Measurements from ENCODE around the gene C1orf216. TPM values are rescaled to one million over a fixed set of nuclear protein-coding genes. Genes with fewer than 3 reads are reported as not detected.

Gene C1orf216
- polyA plus RNA-seq, 1 donor from 2014 or later = 6.7 TPM

- Histone ChIP-seq H3K79me2 (replicated peaks; ENCODE audit: insufficient read depth, low read length) (no peaks in the 10 kb centered on the region), H3K9me3 (ENCODE audit: low read length) (no peaks in the 10 kb centered on the region), H3K27me3 (ENCODE audit: insufficient read depth, low read depth, low read length) (no peaks in the 10 kb centered on the region), H3K4me3 (ENCODE audit: low read length) (no peak overlapping the region), H3F3A (ENCODE audit: insufficient read depth, low read length, poor library complexity, severe bottlenecking) (no peaks in the 10 kb centered on the region), H3K4me2 (ENCODE audit: low read length) (no peak overlapping the region), H3K9me2 (ENCODE audit: insufficient read depth, low read length) (no peaks in the 10 kb centered on the region), H2AFZ (ENCODE audit: low read depth, low read length) (no peak overlapping the region), H3K9ac (ENCODE audit: low read length) (no peak overlapping the region), H3K36me3 (ENCODE audit: insufficient read depth, low read length) (no peaks in the 10 kb centered on the region), H4K20me1 (ENCODE audit: insufficient read depth) (no peaks in the 10 kb centered on the region), H3K27ac (ENCODE audit: low read length) (no peak overlapping the region)
- TF ChIP-seq REST (IDR thresholded peaks at IDR 0.05; ENCODE audit: borderline replicate concordance) = no peak
- no peak for TF ChIP-seq SMC3 (conservative IDR thresholded peaks at IDR 0.05; ENCODE audit: poor library complexity)
- TF ChIP-seq TAF1 (IDR thresholded peaks at IDR 0.05; ENCODE audit: low read depth) = no peak
- no peak for TF ChIP-seq RAD21 (conservative IDR thresholded peaks at IDR 0.05)
- TF ChIP-seq MXI1 (conservative IDR thresholded peaks at IDR 0.05; ENCODE audit: poor library complexity, severe bottlenecking) = no peak
- TF ChIP-seq EZH2 (IDR thresholded peaks at IDR 0.05; ENCODE audit: borderline replicate concordance, insufficient read depth, low read length, poor library complexity, severe bottlenecking) = no peak
Observed at GRCh38 chr1:35756064-35756463, 37.4 kb upstream of the C1orf216 start.

GRCh38 chr1:35753626-35754260 is 35.1 kb upstream of the C1orf216 start:
- Histone ChIP-seq H4K20me1 (ENCODE audit: insufficient read depth) (no peaks in the 10 kb centered on the region), H3K9me2 (ENCODE audit: insufficient read depth, low read length) (no peaks in the 10 kb centered on the region), H3K79me2 (replicated peaks; ENCODE audit: insufficient read depth, low read length) (no peaks in the 10 kb centered on the region), H3K27ac (ENCODE audit: low read length) (no peak overlapping the region), H3K27me3 (ENCODE audit: insufficient read depth, low read depth, low read length) (no peaks in the 10 kb centered on the region), H3K4me2 (ENCODE audit: low read length) (no peak overlapping the region), H3F3A (ENCODE audit: insufficient read depth, low read length, poor library complexity, severe bottlenecking) (no peaks in the 10 kb centered on the region), H3K9me3 (ENCODE audit: low read length) (no peaks in the 10 kb centered on the region), H3K36me3 (ENCODE audit: insufficient read depth, low read length) (no peaks in the 10 kb centered on the region), H2AFZ (ENCODE audit: low read depth, low read length) (no peak overlapping the region), H3K4me3 (ENCODE audit: low read length) (no peak overlapping the region), H3K9ac (ENCODE audit: low read length) (no peak overlapping the region)
- no peak for TF ChIP-seq RAD21 (conservative IDR thresholded peaks at IDR 0.05)
- TF ChIP-seq CTCF (IDR thresholded peaks at IDR 0.05; ENCODE audit: poor library complexity, severe bottlenecking) = no peak
- no peak for TF ChIP-seq TAF1 (IDR thresholded peaks at IDR 0.05; ENCODE audit: low read depth)
- TF ChIP-seq EZH2 (IDR thresholded peaks at IDR 0.05; ENCODE audit: borderline replicate concordance, insufficient read depth, low read length, poor library complexity, severe bottlenecking) = no peak
- no peak for TF ChIP-seq MXI1 (conservative IDR thresholded peaks at IDR 0.05; ENCODE audit: poor library complexity, severe bottlenecking)
- no peak for TF ChIP-seq EP300 (conservative IDR thresholded peaks at IDR 0.05; ENCODE audit: poor library complexity, severe bottlenecking)
- TF ChIP-seq POLR2AphosphoS5 (IDR thresholded peaks at IDR 0.05) = no peak
- no peak for TF ChIP-seq SMC3 (conservative IDR thresholded peaks at IDR 0.05; ENCODE audit: poor library complexity)
- no peak for TF ChIP-seq REST (IDR thresholded peaks at IDR 0.05; ENCODE audit: borderline replicate concordance)

Measured in neural cell (in vitro differentiated cells).